B cell (primary cell): Measurements from ENCODE around the gene ULK1. TPM values are rescaled to one million over a fixed set of nuclear protein-coding genes. Genes with fewer than 3 reads are reported as not detected.
A peak's percentile ranks its signal among the peaks of the same experiment; 100 is the strongest.

Experiments used
- ATAC-seq: fragments of 200-7000 bp; cut with Tn5 transposase; one replicate; pipeline ENCODE4 v1.10.0; 2021; ENCODE audit warnings: low read depth, mild to moderate bottlenecking, moderate number of reproducible peaks, moderate library complexity
- CTCF ChIA-PET: fragments of 350-600 bp; sonication (Branson Sonifier 250); formaldehyde crosslinking; loops from one replicate; lab custom pipeline; 2021; ENCODE audit warnings: antibody characterized with exemption, inconsistent platforms; lab: Charles Lee
- POLR2A ChIA-PET: fragments of 350-600 bp; sonication (Branson Sonifier 250); formaldehyde crosslinking; loops from one replicate; lab custom pipeline; 2021; ENCODE audit warnings: antibody characterized with exemption; lab: Charles Lee
- DNase-seq: peaks from one replicate; pipeline ENCODE4 v3.0.0; 2013
- H2AFZ ChIP-seq: 2 replicates; pipeline ENCODE4 v1.6.1; 2012; ENCODE audit warnings: mild to moderate bottlenecking, low read depth, low read length; ENCODE audit not compliant: insufficient read depth, poor library complexity, severe bottlenecking
- H3K27ac ChIP-seq, 2 donors: 1 replicate in 1 of 2; 2 replicates in 1 of 2; pipeline ENCODE4 v1.5.1; 2012 to 2013; ENCODE audit warnings: low read length in 2 of 2, mild to moderate bottlenecking in 2 of 2, moderate library complexity in 1 of 2
- H3K27me3 ChIP-seq, 4 experiments: fragments of 200-600 bp in 1 of 4; sonication (generic) in 1 of 4; replicated peaks in 1 of 4; 1 replicate in 2 of 4; 2 replicates in 2 of 4; pipeline versions ENCODE4 v1.6.1 to v1.7.0; 2013 to 2016; ENCODE audit warnings: low read length in 3 of 4, mild to moderate bottlenecking in 2 of 4, mixed read lengths in 1 of 4, moderate library complexity in 1 of 4; ENCODE audit not compliant: insufficient read depth in 4 of 4, control insufficient read depth in 3 of 4; ENCODE audit errors: control extremely low read depth in 1 of 4
- H3K36me3 ChIP-seq, 2 experiments: replicated peaks in 1 of 2; 1 replicate in 1 of 2; 2 replicates in 1 of 2; pipeline versions ENCODE4 v1.6.1 to v1.7.1; 2013; ENCODE audit warnings: low read length in 1 of 2; ENCODE audit not compliant: insufficient read depth in 2 of 2, control insufficient read depth in 1 of 2; ENCODE audit errors: control extremely low read depth in 1 of 2, extremely low read depth in 1 of 2
- H3K4me1 ChIP-seq, 2 donors: fragments of 200-600 bp in 1 of 2; sonication (generic) in 1 of 2; 1 replicate in 1 of 2; 2 replicates in 1 of 2; pipeline versions ENCODE4 v1.5.1 to v1.6.1; 2013 to 2017; ENCODE audit warnings: low read length in 2 of 2; ENCODE audit not compliant: control insufficient read depth in 2 of 2, insufficient read depth in 2 of 2
- H3K4me2 ChIP-seq: replicated peaks from 2 replicates; pipeline ENCODE3; 2012; ENCODE audit warnings: mild to moderate bottlenecking, low read depth, low read length; ENCODE audit not compliant: poor library complexity, severe bottlenecking
- H3K4me3 ChIP-seq, 5 experiments: fragments of 200-600 bp in 1 of 5; sonication (generic) in 1 of 5; 1 replicate in 3 of 5; 2 replicates in 2 of 5; pipeline versions ENCODE4 v1.5.1 to v1.7.0; 2011 to 2016; ENCODE audit warnings: low read length in 4 of 5, mild to moderate bottlenecking in 4 of 5, low read depth in 2 of 5, control low read depth in 1 of 5, moderate library complexity in 1 of 5; ENCODE audit not compliant: insufficient read depth in 1 of 5; ENCODE audit errors: control extremely low read depth in 1 of 5, extremely low read depth in 1 of 5
- H3K79me2 ChIP-seq: fragments of 200-600 bp; sonication (generic); one replicate; pipeline ENCODE4 v1.6.0; 2016; ENCODE audit warnings: low read length; ENCODE audit not compliant: control insufficient read depth, insufficient read depth
- H3K9ac ChIP-seq: fragments of 200-600 bp; sonication (generic); 2 replicates; pipeline ENCODE4 v1.6.1; 2017; ENCODE audit warnings: mild to moderate bottlenecking, low read length, moderate library complexity
- H3K9me3 ChIP-seq, 3 donors: one replicate each; pipeline versions ENCODE4 v1.6.1 to v1.7.1; 2013; ENCODE audit warnings: low read length in 2 of 3; ENCODE audit not compliant: control insufficient read depth in 2 of 3, insufficient read depth in 1 of 3; ENCODE audit errors: control extremely low read depth in 1 of 3
- H4K20me1 ChIP-seq: 2 replicates; pipeline ENCODE4 v1.6.0; 2012; ENCODE audit warnings: mild to moderate bottlenecking, low read length; ENCODE audit not compliant: insufficient read depth, control insufficient read depth, poor library complexity, severe bottlenecking
- H3K27ac Mint-ChIP-seq: one replicate; pipeline ENCODE4 v1.8.0; 2021; ENCODE audit warnings: mixed read lengths
- H3K27me3 Mint-ChIP-seq: one replicate; pipeline ENCODE4 v1.8.0; 2021; ENCODE audit warnings: mixed read lengths
- H3K4me1 Mint-ChIP-seq: one replicate; pipeline ENCODE4 v1.8.0; 2021; ENCODE audit warnings: mixed read lengths
- H3K4me3 Mint-ChIP-seq: one replicate; pipeline ENCODE4 v1.8.0; 2021; ENCODE audit warnings: mixed read lengths
- H3K9me3 Mint-ChIP-seq: one replicate; pipeline ENCODE4 v1.8.0; 2022; ENCODE audit warnings: mixed read lengths; ENCODE audit not compliant: insufficient read depth
- EZH2 ChIP-seq: IDR thresholded peaks from 2 replicates; pipeline ENCODE4 v1.6.1; 2012; ENCODE audit warnings: borderline replicate concordance, low read depth, mild to moderate bottlenecking, moderate library complexity, low read length; ENCODE audit not compliant: insufficient read depth, poor library complexity, severe bottlenecking
- WGBS: methylation state at CpG from one replicate; pipeline ENCODE4 v1.1.5; 2013; ENCODE audit warnings: missing lambda C conversion rate; ENCODE audit not compliant: insufficient coverage; 5-methylcytosine and 5-hydroxymethylcytosine counted together
- intact Hi-C: fragments of 100-400 bp; cut with micrococcal nuclease; formaldehyde crosslinking; loops from one replicate; pipeline ENCODE4 v1.10.0; 2022
- polyA plus RNA-seq: library from polyadenylated mRNA; depleted of rRNA; stranded (reverse); fragments of >200 nt; gene quantifications from 2 replicates; pipeline ENCODE4 v1.2.3, GENCODE V29; 2012
- total RNA-seq, 2 donors: library from RNA; stranded (reverse); fragments of 120-200 nt in 1 of 2; gene quantifications; 1 replicate in 1 of 2; 2 replicates in 1 of 2; pipeline versions ENCODE4 v1.2.3 to v1.2.4, GENCODE V29; 2013 to 2022
- TF ChIP-seq, protein P1 (sequence below): fragments of 200-600 bp; IDR thresholded peaks from one replicate; pipeline ENCODE4 v1.8.0; 2022; ENCODE audit warnings: antibody characterized with exemption, mild to moderate bottlenecking

ULK1 gene
- total and polyA plus RNA-seq, 2 donors (not counting 1 experiment from before 2014, with no cell fraction given), result 38.9 to 59.5 TPM

DNA sequence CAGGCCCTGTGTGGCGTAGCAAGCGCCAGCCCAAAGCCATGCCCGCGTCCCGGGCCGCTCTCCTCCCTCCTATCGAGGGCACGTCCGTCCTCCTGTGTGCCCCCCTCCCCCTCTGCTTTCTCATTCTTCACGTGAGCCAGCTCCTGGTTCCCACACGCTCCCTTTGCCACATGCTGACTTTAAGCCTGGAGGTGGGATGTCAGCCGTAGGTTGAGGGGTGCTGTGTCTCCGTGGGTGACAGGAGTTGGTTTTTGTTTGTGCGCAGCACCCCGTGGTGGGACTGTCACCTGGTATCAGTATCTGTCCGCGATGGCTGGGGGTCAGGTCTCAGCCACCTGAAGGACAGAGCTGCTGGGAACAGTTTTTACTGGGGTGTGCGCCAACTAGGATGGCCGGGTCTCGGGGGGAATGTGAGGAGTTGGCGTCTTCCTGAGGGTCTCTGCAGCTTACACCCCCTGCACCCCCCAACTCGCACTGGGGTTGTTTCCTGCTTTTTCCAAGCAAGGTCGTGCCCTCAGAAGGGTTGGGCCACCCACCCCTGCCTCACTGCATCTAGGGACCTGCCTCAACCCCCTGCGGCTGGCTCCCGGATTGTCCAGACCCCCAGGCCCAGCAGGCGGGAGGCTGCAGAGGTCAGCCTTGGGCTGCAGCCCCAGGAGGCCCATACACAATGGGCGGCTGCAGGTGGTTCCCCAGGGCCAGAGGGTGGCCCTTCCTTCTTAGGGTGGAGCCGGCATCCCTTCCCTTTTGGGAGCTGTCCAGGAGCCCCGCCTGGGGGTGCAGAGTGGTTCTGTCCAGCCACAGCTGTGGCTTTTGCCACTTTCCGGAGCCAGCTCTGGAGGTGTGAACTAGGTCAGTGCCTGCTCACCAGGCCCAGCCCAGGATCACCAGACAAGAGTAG lies 7.3 kb downstream of the ULK1 start:
- POLR2A ChIA-PET, result no interaction called here
- H3K4me1 Mint-ChIP-seq, result peaks cover 20% of the 10 kb centered on the region
- WGBS, result 94% methylated on average over 27 of the region's 30 CpGs

More for the DNA sequence above, 7.3 kb downstream of the ULK1 start:
- Histone ChIP-seq H3K36me3 (peaks cover 2 to 7% of the 10 kb centered on the region in 2 experiments), H4K20me1 (peaks cover 83% of the 10 kb centered on the region), H3K9me3 (no peaks in the 10 kb centered on the region), H3K79me2 (peaks cover 81% of the 10 kb centered on the region), H3K9ac (no peak overlapping the region), H3K4me3 (no peak overlapping the region), H2AFZ (no peak overlapping the region), H3K4me2 (no peak overlapping the region), H3K27me3 (no peaks in the 10 kb centered on the region), H3K4me1 (peaks cover 4 to 5% of the 10 kb centered on the region in 2 donors), H3K27ac (no peak overlapping the region)
- ATAC-seq, result no peak
- intact Hi-C loops, result no loop called here
- Mint-ChIP-seq H3K27ac (no peak overlapping the region), H3K9me3 (no peaks in the 10 kb centered on the region), H3K27me3 (no peaks in the 10 kb centered on the region), H3K4me3 (no peak overlapping the region)
- CTCF ChIA-PET, result interaction anchor here (1.1 kb wide), 1 partner anchor 28 kb away, joined by 3 read pairs; no protein-coding TSS in a partner anchor
- DNase-seq, result peak; percentile 3
- no peak for TF ChIP-seq EZH2
- TF ChIP-seq, protein P1, sequence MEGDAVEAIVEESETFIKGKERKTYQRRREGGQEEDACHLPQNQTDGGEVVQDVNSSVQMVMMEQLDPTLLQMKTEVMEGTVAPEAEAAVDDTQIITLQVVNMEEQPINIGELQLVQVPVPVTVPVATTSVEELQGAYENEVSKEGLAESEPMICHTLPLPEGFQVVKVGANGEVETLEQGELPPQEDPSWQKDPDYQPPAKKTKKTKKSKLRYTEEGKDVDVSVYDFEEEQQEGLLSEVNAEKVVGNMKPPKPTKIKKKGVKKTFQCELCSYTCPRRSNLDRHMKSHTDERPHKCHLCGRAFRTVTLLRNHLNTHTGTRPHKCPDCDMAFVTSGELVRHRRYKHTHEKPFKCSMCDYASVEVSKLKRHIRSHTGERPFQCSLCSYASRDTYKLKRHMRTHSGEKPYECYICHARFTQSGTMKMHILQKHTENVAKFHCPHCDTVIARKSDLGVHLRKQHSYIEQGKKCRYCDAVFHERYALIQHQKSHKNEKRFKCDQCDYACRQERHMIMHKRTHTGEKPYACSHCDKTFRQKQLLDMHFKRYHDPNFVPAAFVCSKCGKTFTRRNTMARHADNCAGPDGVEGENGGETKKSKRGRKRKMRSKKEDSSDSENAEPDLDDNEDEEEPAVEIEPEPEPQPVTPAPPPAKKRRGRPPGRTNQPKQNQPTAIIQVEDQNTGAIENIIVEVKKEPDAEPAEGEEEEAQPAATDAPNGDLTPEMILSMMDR, result no peak
